Omental fat pad (tissue), 4 donors: ENCODE results near the gene SLC12A3. TPM values are rescaled to one million over a fixed set of nuclear protein-coding genes. Genes with fewer than 3 reads are reported as not detected.

Source experiments
- ATAC-seq: fragments of 150-250 bp; one replicate; pipeline ENCODE4 v1.9.1; 2016; ENCODE audit warnings: mild to moderate bottlenecking, moderate library complexity; ENCODE audit not compliant: low FRiP score
- DNase-seq: peaks from one replicate; pipeline ENCODE4 v3.0.0-alpha.2; 2019; ENCODE audit warnings: low spot score
- total RNA-seq, 4 donors: library from RNA; depleted of rRNA; stranded (reverse); fragments of >200 nt; gene quantifications; one replicate each; pipeline ENCODE4 v1.1.0, GENCODE V29; 2016
- TF ChIP-seq, protein P1 (sequence below), 3 donors: fragments of 450-650 bp; IDR thresholded peaks; one replicate each; pipeline ENCODE4 v1.5.1; 2016 to 2017; ENCODE audit warnings: antibody characterized with exemption in 3 of 3, mild to moderate bottlenecking in 3 of 3, moderate library complexity in 2 of 3

SLC12A3 gene
- total RNA-seq, 4 donors from 2014 or later: not detected

DNA sequence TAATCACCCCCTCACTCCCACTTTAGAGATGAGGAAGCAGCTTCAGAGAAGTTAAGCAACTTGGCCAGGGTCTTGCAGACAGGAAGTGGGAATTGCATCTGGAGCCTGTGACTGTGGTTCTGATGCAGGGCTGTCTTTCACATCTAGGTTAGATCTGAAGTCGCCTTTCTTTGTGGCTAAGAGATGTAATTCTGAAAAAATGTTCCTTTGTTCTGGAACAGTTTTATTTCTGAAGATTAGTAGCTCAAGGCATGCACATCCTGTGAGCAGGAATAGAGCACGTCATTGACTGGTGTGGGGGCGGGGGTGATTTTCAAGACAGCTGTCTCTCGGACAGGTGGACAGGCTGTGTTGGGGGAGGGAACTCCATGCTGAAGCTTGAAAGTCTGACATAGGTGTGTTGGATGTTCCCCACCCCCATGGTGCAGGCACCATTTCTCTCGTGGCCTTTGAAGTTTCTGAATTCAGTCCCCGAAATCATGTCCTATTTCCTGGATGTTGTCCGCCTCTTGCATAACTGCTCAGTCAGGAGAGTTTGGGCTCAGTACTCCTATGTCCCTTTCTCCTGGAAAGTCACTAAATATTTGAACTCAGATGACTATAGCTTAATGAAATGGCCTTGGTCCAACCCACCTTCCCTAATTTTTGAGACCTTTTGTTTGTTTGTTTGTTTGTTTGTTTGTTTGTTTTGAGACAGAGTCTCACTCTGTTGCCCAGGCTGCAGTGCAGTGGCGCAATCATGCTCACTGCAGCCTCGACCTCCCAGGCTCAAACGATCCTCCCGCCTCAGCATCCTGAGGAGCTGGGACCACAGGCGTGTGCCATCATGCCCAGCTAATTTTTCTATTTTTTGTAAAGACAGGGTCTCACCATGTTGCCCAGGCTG, 45.9 kb downstream of the SLC12A3 start:
- DNase-seq (no peak), ATAC-seq (no peak)
- TF ChIP-seq, protein P1, sequence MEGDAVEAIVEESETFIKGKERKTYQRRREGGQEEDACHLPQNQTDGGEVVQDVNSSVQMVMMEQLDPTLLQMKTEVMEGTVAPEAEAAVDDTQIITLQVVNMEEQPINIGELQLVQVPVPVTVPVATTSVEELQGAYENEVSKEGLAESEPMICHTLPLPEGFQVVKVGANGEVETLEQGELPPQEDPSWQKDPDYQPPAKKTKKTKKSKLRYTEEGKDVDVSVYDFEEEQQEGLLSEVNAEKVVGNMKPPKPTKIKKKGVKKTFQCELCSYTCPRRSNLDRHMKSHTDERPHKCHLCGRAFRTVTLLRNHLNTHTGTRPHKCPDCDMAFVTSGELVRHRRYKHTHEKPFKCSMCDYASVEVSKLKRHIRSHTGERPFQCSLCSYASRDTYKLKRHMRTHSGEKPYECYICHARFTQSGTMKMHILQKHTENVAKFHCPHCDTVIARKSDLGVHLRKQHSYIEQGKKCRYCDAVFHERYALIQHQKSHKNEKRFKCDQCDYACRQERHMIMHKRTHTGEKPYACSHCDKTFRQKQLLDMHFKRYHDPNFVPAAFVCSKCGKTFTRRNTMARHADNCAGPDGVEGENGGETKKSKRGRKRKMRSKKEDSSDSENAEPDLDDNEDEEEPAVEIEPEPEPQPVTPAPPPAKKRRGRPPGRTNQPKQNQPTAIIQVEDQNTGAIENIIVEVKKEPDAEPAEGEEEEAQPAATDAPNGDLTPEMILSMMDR (IDR thresholded peaks at IDR 0.05): no peak

DNA sequence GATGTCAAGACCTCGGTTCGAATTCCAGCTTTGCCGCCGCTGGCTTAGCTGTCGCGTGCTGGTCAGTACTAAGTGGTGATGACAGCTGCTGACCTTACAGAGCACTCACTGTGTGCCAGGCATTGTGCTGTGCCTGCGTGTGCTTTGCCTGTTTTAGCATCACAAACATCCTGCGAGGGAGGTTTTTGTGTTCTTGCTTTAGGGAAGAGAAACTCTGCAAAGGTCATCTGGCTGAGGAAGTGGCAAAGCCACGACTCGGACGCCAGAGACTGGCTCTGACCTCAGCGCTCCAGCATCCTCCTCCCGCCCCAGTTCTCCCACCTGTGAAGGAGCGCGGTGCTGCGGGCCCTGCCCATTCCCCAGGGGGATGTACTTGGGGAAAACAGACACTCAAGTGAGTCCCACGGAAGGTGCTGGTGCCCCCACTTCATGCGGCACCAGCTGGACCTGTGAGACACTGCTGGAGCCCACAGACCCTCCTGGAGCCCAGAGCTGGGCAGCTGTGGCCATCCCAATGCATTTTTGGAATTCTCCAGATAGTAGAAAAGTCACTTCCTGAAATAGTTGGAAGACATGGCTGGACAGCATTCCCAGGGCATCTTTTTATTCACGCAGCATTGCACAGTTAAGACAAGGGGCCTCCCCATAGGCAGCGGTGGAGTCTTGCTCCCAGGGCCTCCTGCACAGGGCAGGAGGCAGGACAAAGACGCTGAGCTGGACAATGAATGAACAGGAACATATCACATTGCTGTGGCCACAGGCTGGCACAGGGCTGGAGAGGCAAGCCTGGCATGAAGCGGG, 47.0 kb downstream of the SLC12A3 start:
- TF ChIP-seq, protein P1 (IDR thresholded peaks at IDR 0.05): no peak
- DNase-seq: no peak

GRCh38 chr16:56912746-56913708, 48.0 kb downstream of the SLC12A3 start:
- TF ChIP-seq, protein P1 (IDR thresholded peaks at IDR 0.05): no peak
- no peak for ATAC-seq

More for the DNA sequence above, 47.0 kb downstream of the SLC12A3 start:
- ATAC-seq: no peak

DNA sequence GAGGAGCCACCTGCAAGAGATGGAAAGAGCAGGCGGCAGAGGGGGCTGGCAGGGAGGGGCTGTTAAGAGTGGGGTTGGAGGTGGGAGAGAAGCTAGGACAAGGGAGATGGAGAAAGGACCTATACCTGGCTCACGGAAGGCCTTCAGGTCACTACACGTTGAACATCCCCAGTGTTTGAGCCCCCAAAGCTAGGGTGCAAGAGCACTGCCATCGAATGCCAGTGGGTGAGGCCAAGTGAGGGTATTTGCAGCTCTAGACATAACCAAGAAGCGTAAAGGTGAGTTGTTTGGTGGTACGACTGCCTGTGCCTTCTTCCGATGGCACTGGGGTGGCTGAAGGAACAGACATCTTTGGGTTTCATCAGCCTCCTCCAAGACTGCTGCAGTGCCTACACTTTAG, 49.9 kb downstream of the SLC12A3 start:
- no peak for ATAC-seq
- DNase-seq: no peak
- TF ChIP-seq, protein P1 (IDR thresholded peaks at IDR 0.05): no peak

More at GRCh38 chr16:56912746-56913708, 48.0 kb downstream of the SLC12A3 start:
- DNase-seq: no peak

DNA sequence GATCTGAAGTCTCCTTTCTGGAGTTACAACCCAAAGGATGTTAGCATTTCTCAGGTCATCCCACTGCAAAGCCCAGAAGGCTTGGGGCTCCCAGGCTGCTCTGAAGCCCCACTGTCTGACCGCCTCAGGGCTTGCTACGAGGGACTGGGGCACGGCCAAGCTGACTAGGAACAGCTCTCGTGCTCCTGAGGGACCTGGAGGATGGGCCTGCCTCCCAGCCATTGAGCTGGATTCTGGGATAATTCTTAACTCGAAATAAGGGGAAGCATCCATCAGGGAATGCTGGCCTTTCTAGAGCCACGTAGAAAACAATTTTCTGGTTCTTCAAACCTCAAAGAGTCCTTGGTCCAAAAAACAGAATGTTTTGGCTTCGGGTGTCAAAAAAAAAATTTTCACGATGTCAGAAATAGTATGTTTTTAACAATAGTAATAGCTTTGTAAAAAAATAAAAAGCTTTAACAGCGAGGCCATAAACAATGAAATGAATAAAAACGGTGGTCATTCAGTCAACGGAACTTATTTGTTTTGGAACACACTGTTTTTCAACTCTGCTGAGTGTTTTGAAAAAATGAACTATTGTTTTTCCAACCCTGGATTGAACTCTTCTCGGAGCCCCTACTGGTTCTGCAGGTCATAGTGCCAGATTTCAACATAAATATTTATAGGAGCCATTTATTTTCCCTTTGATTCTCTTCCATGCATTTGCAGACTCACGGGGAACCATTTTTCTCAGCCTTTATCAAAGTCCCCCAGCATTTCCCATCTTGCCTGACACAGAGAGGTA, 50.5 kb downstream of the SLC12A3 start:
- TF ChIP-seq, protein P1 (IDR thresholded peaks at IDR 0.05): no peak
- DNase-seq (no peak), ATAC-seq (no peak)
